GM23338 (cell line): ENCODE measurements around the gene MYO7B. TPM values are rescaled to one million over a fixed set of nuclear protein-coding genes. Genes with fewer than 3 reads are reported as not detected.

Experiments
- ATAC-seq: fragments of 200-7000 bp; cut with Tn5 transposase; 3 replicates; pipeline ENCODE4 v1.9.1; 2020
- DNase-seq: peaks from one replicate; pipeline ENCODE4 v3.0.0-alpha.2; 2015; ENCODE audit warnings: low spot score
- H2AFZ ChIP-seq: fragments of 200-600 bp; sonication (generic); 2 replicates; pipeline ENCODE4 v1.8.0; 2016; ENCODE audit warnings: antibody characterized with exemption, mild to moderate bottlenecking, moderate library complexity
- H3F3A ChIP-seq: fragments of 200-600 bp; sonication (generic); replicated peaks from 2 replicates; pipeline ENCODE4 v1.8.0; 2017; ENCODE audit warnings: antibody characterized with exemption, mixed run types, low read depth
- H3K27ac ChIP-seq: fragments of 200-600 bp; sonication (generic); 2 replicates; pipeline ENCODE4 v1.6.1; 2016; ENCODE audit warnings: low read depth
- H3K27me3 ChIP-seq: fragments of 200-600 bp; sonication (generic); 2 replicates; pipeline ENCODE4 v1.8.0; 2016; ENCODE audit warnings: mild to moderate bottlenecking, mixed run types, moderate library complexity; ENCODE audit not compliant: insufficient read depth
- H3K36me3 ChIP-seq: fragments of 200-600 bp; sonication (generic); 2 replicates; pipeline ENCODE4 v1.8.0; 2016; ENCODE audit warnings: mild to moderate bottlenecking; ENCODE audit not compliant: insufficient read depth
- H3K4me1 ChIP-seq: fragments of 200-600 bp; sonication (generic); 2 replicates; pipeline ENCODE4 v1.8.0; 2016; ENCODE audit warnings: mild to moderate bottlenecking, moderate library complexity; ENCODE audit not compliant: insufficient read depth
- H3K4me2 ChIP-seq: fragments of 200-600 bp; sonication (generic); 2 replicates; pipeline ENCODE4 v1.7.1; 2017; ENCODE audit warnings: mixed run types
- H3K4me3 ChIP-seq: fragments of 200-600 bp; sonication (generic); 2 replicates; pipeline ENCODE4 v1.6.1; 2016; ENCODE audit warnings: mixed run types
- H3K79me2 ChIP-seq: fragments of 200-600 bp; sonication (generic); replicated peaks from 2 replicates; pipeline ENCODE4 v1.8.0; 2017; ENCODE audit warnings: mild to moderate bottlenecking; ENCODE audit not compliant: insufficient read depth
- H3K9me2 ChIP-seq: fragments of 200-600 bp; sonication (generic); 2 replicates; pipeline ENCODE4 v1.8.0; 2017; ENCODE audit not compliant: insufficient read depth
- H4K20me1 ChIP-seq: fragments of 200-600 bp; sonication (generic); replicated peaks from 2 replicates; pipeline ENCODE4 v1.8.0; 2017; ENCODE audit warnings: mild to moderate bottlenecking; ENCODE audit not compliant: insufficient read depth
- H3K27ac Mint-ChIP-seq: 2 replicates; pipeline ENCODE4 v1.8.0; 2020; ENCODE audit warnings: inconsistent platforms, mild to moderate bottlenecking, moderate library complexity, mixed read lengths
- H3K27me3 Mint-ChIP-seq: 3 replicates; pipeline ENCODE4 v1.8.0; 2022; ENCODE audit warnings: low read depth, mild to moderate bottlenecking, moderate library complexity, mixed read lengths, inconsistent platforms; ENCODE audit not compliant: insufficient read depth, poor library complexity
- H3K36me3 Mint-ChIP-seq: 3 replicates; pipeline ENCODE4 v1.8.0; 2021; ENCODE audit warnings: low read depth, mild to moderate bottlenecking, inconsistent platforms, moderate library complexity, mixed read lengths
- H3K4me1 Mint-ChIP-seq: 3 replicates; pipeline ENCODE4 v1.8.0; 2020; ENCODE audit warnings: mild to moderate bottlenecking, inconsistent platforms, mixed read lengths
- H3K4me3 Mint-ChIP-seq: 3 replicates; pipeline ENCODE4 v1.8.0; 2021; ENCODE audit warnings: moderate library complexity, mild to moderate bottlenecking, inconsistent platforms, mixed read lengths
- H3K9me3 Mint-ChIP-seq: 3 replicates; pipeline ENCODE4 v1.8.0; 2020; ENCODE audit warnings: moderate library complexity, mild to moderate bottlenecking, inconsistent platforms, mixed read lengths
- CREB1 ChIP-seq: fragments of 250-450 bp; sonication (Bioruptor Pico); IDR thresholded peaks from 2 replicates; pipeline ENCODE4 v1.5.0; 2020; ENCODE audit warnings: low read depth, mild to moderate bottlenecking, moderate library complexity
- CTCF ChIP-seq, 2 experiments: fragments of 200-600 bp in 1 of 2; sonication (generic) in 1 of 2; conservative IDR thresholded peaks; 2 replicates each; pipeline versions ENCODE4 v1.5.1 to v1.6.1; 2016 to 2017; ENCODE audit warnings: antibody characterized with exemption in 2 of 2, low read depth in 2 of 2, mild to moderate bottlenecking in 2 of 2, moderate library complexity in 1 of 2
- EZH2 ChIP-seq: fragments of 200-600 bp; sonication (generic); IDR thresholded peaks from one replicate; pipeline ENCODE4 v1.8.0; 2017; ENCODE audit warnings: antibody characterized with exemption, mild to moderate bottlenecking, low read depth; ENCODE audit not compliant: unreplicated experiment
- EZH2phosphoT487 ChIP-seq: fragments of 200-600 bp; sonication (generic); IDR thresholded peaks from one replicate; pipeline ENCODE4 v1.8.1; 2018; ENCODE audit warnings: antibody characterized with exemption; ENCODE audit not compliant: unreplicated experiment
- JUNB ChIP-seq: IDR thresholded peaks from one replicate; pipeline ENCODE4 v1.6.1; 2016; ENCODE audit warnings: antibody characterized with exemption; ENCODE audit not compliant: unreplicated experiment
- NANOG ChIP-seq: IDR thresholded peaks from 2 replicates; pipeline ENCODE4 v1.6.1; 2016; ENCODE audit warnings: antibody characterized with exemption, borderline replicate concordance
- ZNF114 ChIP-seq: fragments of 250-450 bp; sonication (Bioruptor Pico); IDR thresholded peaks from 2 replicates; pipeline ENCODE4 v1.5.0; 2020; ENCODE audit warnings: mild to moderate bottlenecking, moderate library complexity
- ZNF331 ChIP-seq: fragments of 250-450 bp; sonication (Bioruptor Pico); IDR thresholded peaks from 2 replicates; pipeline ENCODE4 v1.5.0; 2020; ENCODE audit warnings: low read depth, mild to moderate bottlenecking, moderate library complexity
- polyA plus RNA-seq: library from polyadenylated mRNA; unstranded; fragments of >200 nt; fragmentation: Nextera tagmentation; extraction: Ambion mirVana; gene quantifications from 2 replicates; pipeline ENCODE4 v1.2.1, GENCODE V29; 2016
- total RNA-seq: library from RNA; depleted of rRNA; stranded (reverse); fragments of >200 nt; shearing (Covaris generic); gene quantifications from 2 replicates; pipeline ENCODE4 v1.2.3, GENCODE V29; 2014
- TF ChIP-seq, protein P1 (sequence below): IDR thresholded peaks from 2 replicates; pipeline ENCODE4 v1.6.1; 2016; ENCODE audit warnings: antibody characterized with exemption
- TF ChIP-seq, protein P2 (sequence below): IDR thresholded peaks from one replicate; pipeline ENCODE4 v1.6.1; 2018; ENCODE audit warnings: antibody characterized with exemption; ENCODE audit not compliant: unreplicated experiment

MYO7B gene
- total and polyA plus RNA-seq, 2 experiments from 2014 or later: not detected

- TF ChIP-seq EZH2 (no peak), NANOG (no peak), CTCF (conservative IDR thresholded peaks at IDR 0.05; ENCODE audit: low read depth in 2 of 2) (no peak), JUNB (no peak), ZNF114 (CRISPR knock-in tag) (no peak), ZNF331 (no peak)
- TF ChIP-seq, protein P1, sequence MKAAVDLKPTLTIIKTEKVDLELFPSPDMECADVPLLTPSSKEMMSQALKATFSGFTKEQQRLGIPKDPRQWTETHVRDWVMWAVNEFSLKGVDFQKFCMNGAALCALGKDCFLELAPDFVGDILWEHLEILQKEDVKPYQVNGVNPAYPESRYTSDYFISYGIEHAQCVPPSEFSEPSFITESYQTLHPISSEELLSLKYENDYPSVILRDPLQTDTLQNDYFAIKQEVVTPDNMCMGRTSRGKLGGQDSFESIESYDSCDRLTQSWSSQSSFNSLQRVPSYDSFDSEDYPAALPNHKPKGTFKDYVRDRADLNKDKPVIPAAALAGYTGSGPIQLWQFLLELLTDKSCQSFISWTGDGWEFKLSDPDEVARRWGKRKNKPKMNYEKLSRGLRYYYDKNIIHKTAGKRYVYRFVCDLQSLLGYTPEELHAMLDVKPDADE: no peak
- TF ChIP-seq, protein P2, sequence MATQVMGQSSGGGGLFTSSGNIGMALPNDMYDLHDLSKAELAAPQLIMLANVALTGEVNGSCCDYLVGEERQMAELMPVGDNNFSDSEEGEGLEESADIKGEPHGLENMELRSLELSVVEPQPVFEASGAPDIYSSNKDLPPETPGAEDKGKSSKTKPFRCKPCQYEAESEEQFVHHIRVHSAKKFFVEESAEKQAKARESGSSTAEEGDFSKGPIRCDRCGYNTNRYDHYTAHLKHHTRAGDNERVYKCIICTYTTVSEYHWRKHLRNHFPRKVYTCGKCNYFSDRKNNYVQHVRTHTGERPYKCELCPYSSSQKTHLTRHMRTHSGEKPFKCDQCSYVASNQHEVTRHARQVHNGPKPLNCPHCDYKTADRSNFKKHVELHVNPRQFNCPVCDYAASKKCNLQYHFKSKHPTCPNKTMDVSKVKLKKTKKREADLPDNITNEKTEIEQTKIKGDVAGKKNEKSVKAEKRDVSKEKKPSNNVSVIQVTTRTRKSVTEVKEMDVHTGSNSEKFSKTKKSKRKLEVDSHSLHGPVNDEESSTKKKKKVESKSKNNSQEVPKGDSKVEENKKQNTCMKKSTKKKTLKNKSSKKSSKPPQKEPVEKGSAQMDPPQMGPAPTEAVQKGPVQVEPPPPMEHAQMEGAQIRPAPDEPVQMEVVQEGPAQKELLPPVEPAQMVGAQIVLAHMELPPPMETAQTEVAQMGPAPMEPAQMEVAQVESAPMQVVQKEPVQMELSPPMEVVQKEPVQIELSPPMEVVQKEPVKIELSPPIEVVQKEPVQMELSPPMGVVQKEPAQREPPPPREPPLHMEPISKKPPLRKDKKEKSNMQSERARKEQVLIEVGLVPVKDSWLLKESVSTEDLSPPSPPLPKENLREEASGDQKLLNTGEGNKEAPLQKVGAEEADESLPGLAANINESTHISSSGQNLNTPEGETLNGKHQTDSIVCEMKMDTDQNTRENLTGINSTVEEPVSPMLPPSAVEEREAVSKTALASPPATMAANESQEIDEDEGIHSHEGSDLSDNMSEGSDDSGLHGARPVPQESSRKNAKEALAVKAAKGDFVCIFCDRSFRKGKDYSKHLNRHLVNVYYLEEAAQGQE: no peak
These were observed 57.3 kb downstream of the MYO7B start (continued) for GRCh38 chr2:127592761-127593227.

DNA sequence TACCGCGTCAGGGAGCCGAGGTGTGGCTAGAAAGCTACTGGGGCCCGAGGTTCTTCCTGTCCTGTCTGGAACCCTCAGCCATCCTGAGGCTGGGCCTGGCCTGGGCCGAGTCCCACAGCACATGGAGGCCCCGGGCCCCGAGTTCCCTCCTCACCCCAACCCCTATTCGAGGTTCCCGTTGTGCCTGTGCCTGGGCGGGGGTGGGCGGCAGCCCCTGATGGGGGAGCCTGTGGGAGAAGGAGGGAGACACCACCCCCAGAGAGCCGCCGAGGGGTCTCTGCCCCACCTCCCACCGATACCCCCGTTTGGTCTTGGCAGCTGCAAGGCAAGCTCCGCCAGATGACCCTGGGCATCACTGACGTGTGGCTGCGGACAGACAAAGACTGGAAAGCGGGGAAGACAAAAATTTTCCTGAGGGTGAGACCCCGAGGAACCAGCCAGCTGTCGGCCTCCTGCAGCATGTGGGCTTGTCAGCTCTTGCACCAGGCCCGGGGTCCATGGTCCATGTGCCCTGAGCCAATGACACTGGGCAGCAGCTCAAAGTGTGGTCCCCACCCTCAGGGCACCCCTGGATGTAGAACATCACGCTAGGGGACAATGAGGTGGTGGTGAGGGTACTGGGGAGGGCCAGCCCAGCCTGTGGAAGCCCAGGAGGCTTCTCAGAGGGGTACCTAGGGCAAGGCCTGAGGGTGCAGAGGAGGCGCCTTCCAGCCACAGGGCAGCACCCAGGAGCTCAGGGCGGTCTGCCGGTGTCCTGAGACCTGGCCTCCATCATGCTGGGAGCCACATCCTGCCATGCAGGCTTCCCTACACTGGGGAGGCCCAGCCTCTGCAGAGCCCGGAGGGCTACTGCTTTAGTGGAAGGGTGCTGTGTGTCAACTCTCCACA is 58.0 kb downstream of the MYO7B start:
- H3K36me3 ChIP-seq: no peaks in the 10 kb centered on the region
- ATAC-seq (no peak), DNase-seq (no peak)
- no peaks in the 10 kb centered on the region for H3K36me3 Mint-ChIP-seq
- no peaks in the 10 kb centered on the region for H3K4me1 ChIP-seq
- no peaks in the 10 kb centered on the region for H3K79me2 ChIP-seq
- H4K20me1 ChIP-seq: no peaks in the 10 kb centered on the region
- no peaks in the 10 kb centered on the region for H3F3A ChIP-seq
- H3K4me1 Mint-ChIP-seq: peaks cover 4% of the 10 kb centered on the region; the same call in 1 of the 3 replicates
- no peak overlapping the region for H3K27ac ChIP-seq
- no peaks in the 10 kb centered on the region for H3K27me3 ChIP-seq
- H3K27me3 Mint-ChIP-seq: no peaks in the 10 kb centered on the region
- H3K9me2 ChIP-seq: no peaks in the 10 kb centered on the region
- H3K27ac Mint-ChIP-seq: no peak overlapping the region
- no peak overlapping the region for H3K4me3 Mint-ChIP-seq
- H3K4me2 ChIP-seq: no peak overlapping the region
- H3K9me3 Mint-ChIP-seq: no peaks in the 10 kb centered on the region
- no peak overlapping the region; the same call in 1 of the 2 replicates for H2AFZ ChIP-seq
- no peak overlapping the region for H3K4me3 ChIP-seq
- TF ChIP-seq, protein P2: no peak
- TF ChIP-seq NANOG (no peak), EZH2phosphoT487 (no peak), CTCF (conservative IDR thresholded peaks at IDR 0.05; ENCODE audit: low read depth in 2 of 2) (no peak), JUNB (no peak), CREB1 (CRISPR knock-in tag) (no peak)
